LNCaP clone FGC (cell line): Measurements from ENCODE around the gene ACTRT2.

Source experiments
- DNase-seq: peaks from one replicate; pipeline ENCODE4 v3.0.0-alpha.2; 2011; ENCODE audit warnings: low read depth
- H3K4me3 ChIP-seq: 2 replicates; pipeline ENCODE4 v1.5.1; 2011; ENCODE audit warnings: mild to moderate bottlenecking, low read depth, low read length, control low read depth
- TF ChIP-seq, protein P1 (sequence below): IDR thresholded peaks from 2 replicates; pipeline ENCODE4 v1.5.1; 2012; ENCODE audit warnings: mild to moderate bottlenecking; ENCODE audit not compliant: control insufficient read depth, insufficient read depth; ENCODE audit errors: extremely low read depth

Gene ACTRT2

DNA sequence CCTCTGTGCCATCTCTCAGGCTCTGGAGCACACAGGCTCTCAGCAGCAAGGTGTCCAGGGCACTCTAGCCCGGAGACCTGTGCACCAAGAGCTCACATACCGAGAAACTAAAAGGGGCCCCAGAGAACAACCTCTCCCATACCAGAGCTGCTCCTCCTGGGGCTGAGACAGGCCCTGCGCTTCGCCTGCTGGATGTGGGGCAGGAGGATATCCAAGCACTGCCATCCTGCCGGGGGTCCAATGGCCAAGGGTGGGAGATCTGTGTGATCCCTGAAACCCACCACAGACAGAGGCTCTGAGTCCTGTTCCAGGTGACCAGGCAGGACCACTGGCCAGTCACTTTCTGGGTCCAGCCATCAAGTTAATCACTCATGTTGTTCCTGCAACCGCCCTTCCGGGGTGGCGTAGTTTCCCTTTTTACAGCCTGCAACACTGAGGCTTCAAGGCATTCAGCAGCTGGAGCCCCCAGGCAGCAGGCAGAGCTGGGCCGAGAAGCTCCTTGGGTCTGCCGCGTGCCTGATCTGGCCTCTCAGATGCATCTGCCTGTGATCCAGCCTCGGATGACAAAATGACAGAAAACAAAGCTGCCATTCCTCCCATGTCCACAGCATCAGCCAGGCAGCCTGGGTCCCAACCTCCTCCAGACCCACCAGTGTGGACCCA, 36.7 kb upstream of the ACTRT2 start:
- no peak overlapping the region for H3K4me3 ChIP-seq
- no peak for DNase-seq
- TF ChIP-seq, protein P1, sequence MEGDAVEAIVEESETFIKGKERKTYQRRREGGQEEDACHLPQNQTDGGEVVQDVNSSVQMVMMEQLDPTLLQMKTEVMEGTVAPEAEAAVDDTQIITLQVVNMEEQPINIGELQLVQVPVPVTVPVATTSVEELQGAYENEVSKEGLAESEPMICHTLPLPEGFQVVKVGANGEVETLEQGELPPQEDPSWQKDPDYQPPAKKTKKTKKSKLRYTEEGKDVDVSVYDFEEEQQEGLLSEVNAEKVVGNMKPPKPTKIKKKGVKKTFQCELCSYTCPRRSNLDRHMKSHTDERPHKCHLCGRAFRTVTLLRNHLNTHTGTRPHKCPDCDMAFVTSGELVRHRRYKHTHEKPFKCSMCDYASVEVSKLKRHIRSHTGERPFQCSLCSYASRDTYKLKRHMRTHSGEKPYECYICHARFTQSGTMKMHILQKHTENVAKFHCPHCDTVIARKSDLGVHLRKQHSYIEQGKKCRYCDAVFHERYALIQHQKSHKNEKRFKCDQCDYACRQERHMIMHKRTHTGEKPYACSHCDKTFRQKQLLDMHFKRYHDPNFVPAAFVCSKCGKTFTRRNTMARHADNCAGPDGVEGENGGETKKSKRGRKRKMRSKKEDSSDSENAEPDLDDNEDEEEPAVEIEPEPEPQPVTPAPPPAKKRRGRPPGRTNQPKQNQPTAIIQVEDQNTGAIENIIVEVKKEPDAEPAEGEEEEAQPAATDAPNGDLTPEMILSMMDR: no peak

GRCh38 chr1:2985067-2985561, 36.2 kb upstream of the ACTRT2 start:
- DNase-seq: no peak
- no peak overlapping the region for H3K4me3 ChIP-seq
- TF ChIP-seq, protein P1: no peak

- no peak for DNase-seq
- TF ChIP-seq, protein P1: no peak
- H3K4me3 ChIP-seq: no peak overlapping the region
Observed at GRCh38 chr1:2985694-2986548, 35.3 kb upstream of the ACTRT2 start.

DNA sequence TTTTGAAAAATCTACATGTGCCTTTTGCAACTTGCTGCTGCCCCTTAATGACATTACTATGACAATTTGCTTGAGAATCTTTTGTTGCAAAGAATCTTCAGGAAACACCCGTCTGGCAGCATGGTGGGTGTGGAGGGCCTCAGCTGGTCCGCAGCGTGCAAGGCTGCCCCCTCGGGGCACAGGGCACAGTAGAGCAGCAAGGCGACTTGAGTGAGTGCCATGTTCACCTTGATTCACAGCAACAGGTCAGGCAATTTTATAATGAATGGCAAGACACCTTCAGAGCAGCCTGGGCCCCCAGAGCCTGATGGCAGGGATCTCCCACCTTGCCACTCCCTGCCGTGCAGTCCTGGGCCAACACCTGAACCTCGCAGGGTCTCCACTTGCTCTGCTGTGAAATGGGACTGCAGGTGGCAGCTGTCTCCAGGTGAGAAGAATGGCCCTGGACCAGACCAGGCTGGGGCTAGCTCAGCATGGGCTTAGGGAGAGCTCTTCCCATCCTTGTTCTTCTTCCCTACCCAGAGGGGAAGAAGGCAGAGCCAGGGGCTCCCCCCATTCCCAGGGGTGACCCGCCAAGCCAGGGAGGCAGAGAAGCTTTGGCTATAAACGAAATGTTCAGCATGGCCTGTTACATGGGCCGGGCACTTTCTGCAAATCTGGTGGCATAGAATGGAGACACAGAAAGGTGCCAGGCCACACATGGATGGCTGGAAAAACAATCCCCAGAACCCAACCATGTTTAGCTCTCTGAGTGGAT, 34.5 kb upstream of the ACTRT2 start:
- no peak for DNase-seq
- H3K4me3 ChIP-seq: no peak overlapping the region
- TF ChIP-seq, protein P1: no peak

DNA sequence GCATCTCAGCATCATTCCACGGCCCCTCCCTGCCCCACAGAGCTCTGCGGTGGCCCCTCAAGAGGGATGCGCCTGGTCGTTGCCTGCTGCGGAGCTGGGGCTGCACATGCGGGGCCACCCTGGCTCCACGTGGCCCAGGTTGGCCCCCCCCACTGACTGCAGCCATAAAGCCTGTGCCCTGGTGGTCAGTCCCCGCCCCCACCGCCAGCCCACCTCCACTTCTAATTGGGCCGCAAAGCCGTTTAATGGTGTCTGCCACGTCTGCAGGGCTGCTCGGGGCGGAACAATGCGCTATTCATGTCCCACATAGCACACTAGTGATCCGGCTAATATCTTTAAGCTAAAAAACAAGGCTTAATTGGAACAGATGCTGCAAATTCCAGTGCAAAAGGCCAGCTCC, 33.5 kb upstream of the ACTRT2 start:
- DNase-seq: no peak
- TF ChIP-seq, protein P1: no peak
- H3K4me3 ChIP-seq: no peak overlapping the region

- DNase-seq: no peak
- no peak overlapping the region for H3K4me3 ChIP-seq
- TF ChIP-seq, protein P1: no peak
Observed at GRCh38 chr1:2988256-2988655, 33.0 kb upstream of the ACTRT2 start.
